ENCODE data around the gene FAM13C. TPM values are rescaled to one million over a fixed set of nuclear protein-coding genes. Genes with fewer than 3 reads are reported as not detected.
A peak's percentile ranks its signal among the peaks of the same experiment; 100 is the strongest.

FAM13C gene
- total and polyA plus RNA-seq, 11 donors: 1.00 to 12.4 (median 8.3) TPM

DNA sequence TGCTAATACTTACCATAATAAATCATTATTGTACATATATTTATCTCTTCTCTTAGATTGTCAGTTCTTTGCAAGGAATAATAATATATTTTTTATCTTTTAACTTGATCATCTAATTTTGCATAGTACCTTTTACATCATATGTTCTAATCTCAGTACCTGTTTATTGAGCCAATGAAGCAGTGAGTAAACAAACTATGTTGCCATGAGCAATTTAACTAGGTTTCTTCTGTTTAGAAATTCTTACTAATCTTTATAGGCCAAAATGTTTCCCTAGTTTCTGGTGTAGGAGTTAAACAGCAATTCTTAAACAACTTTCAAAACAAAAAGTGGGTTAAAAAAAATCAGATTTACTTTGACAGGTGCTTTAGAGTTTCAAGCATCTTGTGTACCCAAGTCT is 124.6 kb downstream of the FAM13C start:
- H3K4me3 ChIP-seq: no peak overlapping the region
- TF ChIP-seq, protein P1, sequence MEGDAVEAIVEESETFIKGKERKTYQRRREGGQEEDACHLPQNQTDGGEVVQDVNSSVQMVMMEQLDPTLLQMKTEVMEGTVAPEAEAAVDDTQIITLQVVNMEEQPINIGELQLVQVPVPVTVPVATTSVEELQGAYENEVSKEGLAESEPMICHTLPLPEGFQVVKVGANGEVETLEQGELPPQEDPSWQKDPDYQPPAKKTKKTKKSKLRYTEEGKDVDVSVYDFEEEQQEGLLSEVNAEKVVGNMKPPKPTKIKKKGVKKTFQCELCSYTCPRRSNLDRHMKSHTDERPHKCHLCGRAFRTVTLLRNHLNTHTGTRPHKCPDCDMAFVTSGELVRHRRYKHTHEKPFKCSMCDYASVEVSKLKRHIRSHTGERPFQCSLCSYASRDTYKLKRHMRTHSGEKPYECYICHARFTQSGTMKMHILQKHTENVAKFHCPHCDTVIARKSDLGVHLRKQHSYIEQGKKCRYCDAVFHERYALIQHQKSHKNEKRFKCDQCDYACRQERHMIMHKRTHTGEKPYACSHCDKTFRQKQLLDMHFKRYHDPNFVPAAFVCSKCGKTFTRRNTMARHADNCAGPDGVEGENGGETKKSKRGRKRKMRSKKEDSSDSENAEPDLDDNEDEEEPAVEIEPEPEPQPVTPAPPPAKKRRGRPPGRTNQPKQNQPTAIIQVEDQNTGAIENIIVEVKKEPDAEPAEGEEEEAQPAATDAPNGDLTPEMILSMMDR (IDR thresholded peaks at IDR 0.05): no peak
- TF ChIP-seq POLR2A (IDR thresholded peaks at IDR 0.05): no peak
- no peaks in the 10 kb centered on the region for H3K36me3 ChIP-seq
- H3K27me3 ChIP-seq: no peaks in the 10 kb centered on the region
- no peaks in the 10 kb centered on the region for H3K9me3 ChIP-seq
- ATAC-seq (no peak), DNase-seq (no peak)
- H3K27ac ChIP-seq: no peak overlapping the region
- intact Hi-C loops (cut with DNase I): loop anchor here in 7 of 10 donors (2.0 to 10.0 kb wide), 8 partner anchors 283 to 595 kb away; no protein-coding TSS in a partner anchor
- peaks cover 0 to 4% (median 0%) of the 10 kb centered on the region in 12 donors for H3K4me1 ChIP-seq

DNA sequence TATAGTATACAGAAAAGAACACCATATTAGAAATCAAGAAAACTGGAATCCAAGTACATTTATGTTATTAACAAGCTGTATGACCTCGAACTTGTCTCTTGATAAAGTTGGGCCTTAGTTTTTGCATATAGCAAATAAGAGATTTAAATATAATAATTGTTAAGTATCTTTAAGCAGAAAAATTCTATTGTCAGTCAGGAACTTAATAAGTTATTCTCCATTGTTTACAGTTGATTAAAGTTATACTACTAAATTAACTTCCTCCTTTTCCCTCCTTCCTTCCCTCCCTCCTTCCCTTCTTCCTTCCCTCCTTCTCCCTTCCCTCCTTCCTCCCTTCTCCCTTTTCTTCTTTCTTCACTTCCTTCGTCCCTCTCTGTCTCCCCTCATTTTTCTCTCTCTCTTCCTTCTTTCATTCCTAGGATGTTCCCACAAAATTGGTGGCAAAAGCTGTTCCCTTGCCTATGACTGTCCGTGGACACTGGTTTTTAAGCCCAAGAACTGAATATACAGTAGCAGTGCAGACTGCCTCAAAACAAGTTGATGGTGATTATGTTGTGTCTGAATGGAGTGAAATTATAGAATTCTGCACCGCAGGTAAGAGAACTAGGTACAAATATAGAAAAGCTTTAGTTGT is 126.2 kb downstream of the FAM13C start:
- H3K27ac ChIP-seq: no peak overlapping the region
- H3K36me3 ChIP-seq: no peaks in the 10 kb centered on the region
- DNase-seq: no peak
- ATAC-seq: no peak
- WGBS, 4 donors: 85 to 87% (median 86%) methylated on average over 4 of the region's 4 CpGs
- intact Hi-C loops (cut with DNase I): loop anchor here in 7 of 10 donors (2.0 to 10.0 kb wide), 8 partner anchors 281 to 596 kb away; no protein-coding TSS in a partner anchor
- H3K4me1 ChIP-seq: peaks cover 0 to 4% (median 0%) of the 10 kb centered on the region in 12 donors
- H3K9me3 ChIP-seq: no peaks in the 10 kb centered on the region
- H3K27me3 ChIP-seq: no peaks in the 10 kb centered on the region
- no peak overlapping the region for H3K4me3 ChIP-seq
- TF ChIP-seq, protein P1 (IDR thresholded peaks at IDR 0.05): no peak

DNA sequence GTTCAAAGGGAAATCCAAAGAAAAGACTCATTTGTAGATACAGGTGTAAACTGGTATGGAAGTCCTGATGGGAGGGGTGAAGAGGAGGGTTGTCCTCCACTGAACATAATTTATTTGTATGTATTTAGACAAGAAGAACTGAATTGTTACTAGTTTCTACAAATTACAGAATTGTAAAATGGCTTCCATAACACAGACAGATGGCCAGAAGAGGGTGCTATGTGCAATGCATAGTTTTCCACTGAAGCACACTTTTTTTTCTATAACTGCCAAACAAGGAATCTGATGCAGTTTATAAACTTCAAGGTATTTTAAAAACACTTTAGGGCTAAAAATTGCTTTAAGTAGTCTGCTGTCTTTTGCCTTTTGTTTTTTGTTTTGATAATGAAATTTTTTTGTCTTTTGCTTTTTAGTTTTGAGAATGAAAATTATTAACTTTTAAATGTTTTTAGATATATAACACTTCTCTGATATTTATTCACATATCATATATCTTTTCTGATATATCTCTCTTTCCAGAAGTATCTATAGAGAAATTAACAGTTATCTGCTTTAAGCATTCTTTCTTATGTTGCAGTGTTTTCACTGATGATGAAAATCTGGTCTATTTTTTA is 127.4 kb downstream of the FAM13C start:
- peak in 1 of 5 donors; percentile 15 for DNase-seq
- no peak for TF ChIP-seq POLR2A (IDR thresholded peaks at IDR 0.05)
- TF ChIP-seq, protein P1 (IDR thresholded peaks at IDR 0.05): peak in 11 of 12 donors; percentile 44 to 75 (median 56)
- Histone ChIP-seq H3K4me3 (no peak overlapping the region), H3K9me3 (no peaks in the 10 kb centered on the region), H3K36me3 (no peaks in the 10 kb centered on the region), H3K4me1 (no peaks in the 10 kb centered on the region), H3K27me3 (no peaks in the 10 kb centered on the region), H3K27ac (no peak overlapping the region)
- ATAC-seq: no peak
- intact Hi-C loops (cut with DNase I): loop anchor here in 7 of 10 donors (5.0 to 10.0 kb wide), 7 partner anchors 280 to 597 kb away; no protein-coding TSS in a partner anchor

DNA sequence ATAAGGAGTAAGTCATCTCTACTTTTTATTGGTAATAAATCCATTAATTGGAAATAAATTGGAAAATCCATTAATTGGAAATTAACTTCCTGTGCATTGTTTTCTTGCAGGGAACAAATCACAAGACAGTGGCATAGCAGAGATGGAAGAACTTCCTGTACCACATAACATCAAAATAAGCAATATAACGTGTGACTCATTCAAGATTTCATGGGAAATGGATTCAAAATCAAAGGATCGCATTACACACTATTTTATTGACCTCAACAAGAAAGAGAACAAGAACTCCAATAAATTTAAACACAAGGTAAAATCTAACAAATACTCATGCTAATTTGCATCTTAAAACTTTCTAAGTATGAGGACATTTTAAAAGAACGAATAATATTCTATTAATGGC is 128.2 kb downstream of the FAM13C start:
- TF ChIP-seq, protein P1 (IDR thresholded peaks at IDR 0.05): no peak
- TF ChIP-seq POLR2A (IDR thresholded peaks at IDR 0.05): no peak
- intact Hi-C loops (cut with DNase I): loop anchor here in 5 of 10 donors (5.0 to 10.0 kb wide), 4 partner anchors 279 to 571 kb away; no protein-coding TSS in a partner anchor
- H3K9me3 ChIP-seq: no peaks in the 10 kb centered on the region
- no peak for ATAC-seq
- H3K4me3 ChIP-seq: no peak overlapping the region
- DNase-seq: no peak
- H3K36me3 ChIP-seq: no peaks in the 10 kb centered on the region
- H3K27me3 ChIP-seq: no peaks in the 10 kb centered on the region
- H3K27ac ChIP-seq: no peak overlapping the region
- no peaks in the 10 kb centered on the region for H3K4me1 ChIP-seq
- WGBS, 4 donors: 67 to 73% (median 70%) methylated on average over 3 of the region's 3 CpGs
